Measurements from ENCODE around the gene CCDC88A. TPM values are rescaled to one million over a fixed set of nuclear protein-coding genes. Genes with fewer than 3 reads are reported as not detected.
"Not testable (repeated sequence)": the region's sequence is repeated elsewhere in the genome, so short reads cannot be mapped to it uniquely, and the experiment has no call there.

CCDC88A gene
- total RNA-seq, 1 experiment from 2014 or later = 0.25 TPM

- DNase-seq (ENCODE audit: low spot score) = no peak
These were observed 104.7 kb downstream of the CCDC88A start for GRCh38 chr2:55314985-55315384.

GRCh38 chr2:55311444-55311870 lies 108.2 kb downstream of the CCDC88A start:
- peak; percentile 41 for DNase-seq (ENCODE audit: low spot score)

GRCh38 chr2:55309446-55309845 lies 110.2 kb downstream of the CCDC88A start:
- DNase-seq (ENCODE audit: low spot score) = no peak

- DNase-seq (ENCODE audit: low spot score) = no peak
These were observed 117.4 kb downstream of the CCDC88A start for GRCh38 chr2:55302241-55302640.

GRCh38 chr2:55301277-55301676 lies 118.4 kb downstream of the CCDC88A start:
- DNase-seq (ENCODE audit: low spot score) = no peak

GRCh38 chr2:55296393-55296792 lies 123.3 kb downstream of the CCDC88A start:
- DNase-seq (ENCODE audit: low spot score) = no peak

GRCh38 chr2:55283083-55283482 lies 136.6 kb downstream of the CCDC88A start:
- DNase-seq (ENCODE audit: low spot score) = no peak

GRCh38 chr2:55282110-55282917 lies 137.3 kb downstream of the CCDC88A start:
- DNase-seq (ENCODE audit: low spot score) = peak; percentile 91

GRCh38 chr2:55280851-55281546 lies 138.7 kb downstream of the CCDC88A start:
- not testable (repeated sequence) for DNase-seq (ENCODE audit: low spot score)

GRCh38 chr2:55279859-55280424 lies 139.7 kb downstream of the CCDC88A start:
- DNase-seq (ENCODE audit: low spot score) = not testable (repeated sequence)

- not testable (repeated sequence) for DNase-seq (ENCODE audit: low spot score)
These were observed 140.3 kb downstream of the CCDC88A start for GRCh38 chr2:55279214-55279835.

GRCh38 chr2:55277310-55277709 lies 142.3 kb downstream of the CCDC88A start:
- DNase-seq (ENCODE audit: low spot score) = no peak

GRCh38 chr2:55274346-55274745 lies 145.3 kb downstream of the CCDC88A start:
- DNase-seq (ENCODE audit: low spot score) = not testable (repeated sequence)

- peak; percentile 39 for DNase-seq (ENCODE audit: low spot score)
These were observed 150.0 kb downstream of the CCDC88A start for GRCh38 chr2:55269645-55269990.

GRCh38 chr2:55268907-55269644 lies 150.6 kb downstream of the CCDC88A start, which contains the start of gene MTIF2:
Gene MTIF2, minus strand, starts transcription at chr2:55269231. Its CDS starts 5,373 bp downstream, at chr2:55263858.
- DNase-seq (ENCODE audit: low spot score) = peak; percentile 96

- no peak for DNase-seq (ENCODE audit: low spot score)
These were observed 151.3 kb downstream of the CCDC88A start for GRCh38 chr2:55268288-55268906.

- DNase-seq (ENCODE audit: low spot score) = not testable (repeated sequence)
These were observed 160.1 kb downstream of the CCDC88A start for GRCh38 chr2:55259586-55259985.

GRCh38 chr2:55252832-55253231 lies 166.8 kb downstream of the CCDC88A start:
- DNase-seq (ENCODE audit: low spot score) = no peak

GRCh38 chr2:55247025-55247424 lies 172.6 kb downstream of the CCDC88A start:
- no peak for DNase-seq (ENCODE audit: low spot score)

GRCh38 chr2:55245411-55245810 lies 174.2 kb downstream of the CCDC88A start:
- DNase-seq (ENCODE audit: low spot score) = no peak

- no peak for DNase-seq (ENCODE audit: low spot score)
These were observed 177.0 kb downstream of the CCDC88A start for GRCh38 chr2:55242617-55243016.

Data from HT-29 (cell line).